ENCODE data around the gene C20orf141. TPM values are rescaled to one million over a fixed set of nuclear protein-coding genes. Genes with fewer than 3 reads are reported as not detected.
"Not testable (repeated sequence)": the region's sequence is repeated elsewhere in the genome, so short reads cannot be mapped to it uniquely, and the experiment has no call there.

Gene C20orf141
- total RNA-seq, 1 donor from 2014 or later = not detected

GRCh38 chr20:2817891-2818595 is 3.3 kb downstream of the C20orf141 start:
- ATAC-seq = no peak

GRCh38 chr20:2820084-2820895 is 5.5 kb downstream of the C20orf141 start:
- peak; percentile 33 for DNase-seq (ENCODE audit: low spot score)
- ATAC-seq = no peak

More at GRCh38 chr20:2817891-2818595, 3.3 kb downstream of the C20orf141 start:
- DNase-seq (ENCODE audit: low spot score) = peak; percentile 22

GRCh38 chr20:2820896-2821869 is 6.4 kb downstream of the C20orf141 start:
- DNase-seq (ENCODE audit: low spot score) (peak; percentile 39), ATAC-seq (no peak)

- ATAC-seq (no peak), DNase-seq (ENCODE audit: low spot score) (peak; percentile 3)
Observed at GRCh38 chr20:2822073-2822472, 7.3 kb downstream of the C20orf141 start.

- DNase-seq (ENCODE audit: low spot score) (no peak), ATAC-seq (no peak)
Observed at GRCh38 chr20:2825761-2826160, 11.0 kb downstream of the C20orf141 start.

- ATAC-seq (no peak), DNase-seq (ENCODE audit: low spot score) (no peak)
Observed at GRCh38 chr20:2826655-2827054, 11.9 kb downstream of the C20orf141 start.

GRCh38 chr20:2829376-2829775 is 14.6 kb downstream of the C20orf141 start:
- DNase-seq (ENCODE audit: low spot score) (peak; percentile 8), ATAC-seq (no peak)

- ATAC-seq = not testable (repeated sequence)
- DNase-seq (ENCODE audit: low spot score) = peak; percentile 1
Observed at GRCh38 chr20:2831206-2831605, 16.4 kb downstream of the C20orf141 start.

- DNase-seq (ENCODE audit: low spot score) (no peak), ATAC-seq (no peak)
Observed at GRCh38 chr20:2833761-2834160, 19.0 kb downstream of the C20orf141 start.

- DNase-seq (ENCODE audit: low spot score) (no peak), ATAC-seq (no peak)
Observed at GRCh38 chr20:2834401-2835110, 19.8 kb downstream of the C20orf141 start.

GRCh38 chr20:2835331-2835796 is 20.6 kb downstream of the C20orf141 start:
- DNase-seq (ENCODE audit: low spot score) (no peak), ATAC-seq (no peak)

GRCh38 chr20:2836035-2836434 is 21.2 kb downstream of the C20orf141 start:
- ATAC-seq (no peak), DNase-seq (ENCODE audit: low spot score) (no peak)

GRCh38 chr20:2837221-2837960 is 22.6 kb downstream of the C20orf141 start:
- peak; percentile 10 for DNase-seq (ENCODE audit: low spot score)

GRCh38 chr20:2838170-2838797 is 23.5 kb downstream of the C20orf141 start:
- no peak for DNase-seq (ENCODE audit: low spot score)
- no peak for ATAC-seq

More at GRCh38 chr20:2837221-2837960, 22.6 kb downstream of the C20orf141 start:
- ATAC-seq = no peak

- DNase-seq (ENCODE audit: low spot score) = no peak
- no peak for ATAC-seq
Observed at GRCh38 chr20:2838847-2839671, 24.3 kb downstream of the C20orf141 start.

- no peak for DNase-seq (ENCODE audit: low spot score)
- ATAC-seq = no peak
Observed at GRCh38 chr20:2839732-2840137, 24.9 kb downstream of the C20orf141 start.

- ATAC-seq (peak; percentile 97), DNase-seq (ENCODE audit: low spot score) (peak; percentile 89)
Observed at GRCh38 chr20:2840138-2840966, 25.6 kb downstream of the C20orf141 start, which contains the start of the genes PCED1A and VPS16. PCED1A (minus strand) TSS chr20:2840655; CDS start chr20:2839912, 743 bp downstream. VPS16 (plus strand) TSS chr20:2840745; CDS start chr20:2840775, 30 bp downstream.

Measured in left lobe of liver (tissue), 2 donors.